GM18517 (cell line): ENCODE measurements around the gene ELN.

ENCODE experiments used
- ATAC-seq: cut with Tn5 transposase; IDR thresholded peaks from one replicate; pipeline ENCODE4 v1.9.1; 2021; ENCODE audit warnings: mild to moderate bottlenecking, moderate library complexity; ENCODE audit not compliant: unreplicated experiment

Gene ELN

DNA sequence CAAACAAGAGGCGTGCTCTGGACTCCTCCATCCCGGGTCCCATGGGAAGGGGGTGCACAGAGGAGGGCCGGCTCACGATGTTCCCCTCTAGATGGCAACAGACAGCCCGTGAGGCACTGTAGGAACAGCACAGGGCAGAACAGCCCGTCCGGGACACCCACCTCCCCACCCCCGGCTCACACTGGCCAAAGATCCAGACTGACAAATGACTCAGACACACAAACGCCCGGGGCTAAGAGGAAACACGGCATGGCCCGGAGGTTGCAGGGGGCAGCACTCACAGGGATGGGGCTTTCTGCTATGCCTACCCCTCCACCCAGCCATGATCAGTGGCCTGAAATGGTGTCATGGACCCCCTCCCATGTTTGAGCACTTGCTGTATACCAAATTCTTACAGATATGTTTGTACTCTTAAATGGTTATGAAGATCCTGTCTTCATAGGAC is 4.9 kb upstream of the ELN start:
- ATAC-seq, result no peak

DNA sequence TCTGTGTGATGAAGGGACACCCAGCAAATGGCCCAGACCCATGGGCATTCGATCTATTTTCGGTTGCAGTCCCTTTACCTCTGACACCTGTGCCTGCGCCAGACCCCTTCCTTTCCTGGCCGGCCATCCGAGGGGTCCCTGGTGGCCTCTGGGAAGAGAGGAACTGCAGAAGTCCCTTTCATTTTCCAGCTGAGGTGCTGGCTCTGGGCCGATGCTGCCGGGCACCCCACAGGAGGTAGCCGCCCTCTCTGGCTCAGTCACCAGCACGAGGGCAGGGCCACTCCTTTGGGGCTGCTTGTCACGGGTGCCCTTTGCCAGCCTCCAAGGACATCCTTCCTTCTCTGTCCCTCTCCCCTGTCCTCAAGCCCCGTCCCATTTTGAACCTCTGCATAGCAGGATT is 4.2 kb upstream of the ELN start:
- ATAC-seq, result no peak

GRCh38 chr7:74025146-74025545 is 2.8 kb upstream of the ELN start:
- no peak for ATAC-seq

GRCh38 chr7:74025730-74026129 is 2.2 kb upstream of the ELN start:
- ATAC-seq, result no peak

- no peak for ATAC-seq
Measured at GRCh38 chr7:74026406-74026902, 1.5 kb upstream of the ELN start.

DNA sequence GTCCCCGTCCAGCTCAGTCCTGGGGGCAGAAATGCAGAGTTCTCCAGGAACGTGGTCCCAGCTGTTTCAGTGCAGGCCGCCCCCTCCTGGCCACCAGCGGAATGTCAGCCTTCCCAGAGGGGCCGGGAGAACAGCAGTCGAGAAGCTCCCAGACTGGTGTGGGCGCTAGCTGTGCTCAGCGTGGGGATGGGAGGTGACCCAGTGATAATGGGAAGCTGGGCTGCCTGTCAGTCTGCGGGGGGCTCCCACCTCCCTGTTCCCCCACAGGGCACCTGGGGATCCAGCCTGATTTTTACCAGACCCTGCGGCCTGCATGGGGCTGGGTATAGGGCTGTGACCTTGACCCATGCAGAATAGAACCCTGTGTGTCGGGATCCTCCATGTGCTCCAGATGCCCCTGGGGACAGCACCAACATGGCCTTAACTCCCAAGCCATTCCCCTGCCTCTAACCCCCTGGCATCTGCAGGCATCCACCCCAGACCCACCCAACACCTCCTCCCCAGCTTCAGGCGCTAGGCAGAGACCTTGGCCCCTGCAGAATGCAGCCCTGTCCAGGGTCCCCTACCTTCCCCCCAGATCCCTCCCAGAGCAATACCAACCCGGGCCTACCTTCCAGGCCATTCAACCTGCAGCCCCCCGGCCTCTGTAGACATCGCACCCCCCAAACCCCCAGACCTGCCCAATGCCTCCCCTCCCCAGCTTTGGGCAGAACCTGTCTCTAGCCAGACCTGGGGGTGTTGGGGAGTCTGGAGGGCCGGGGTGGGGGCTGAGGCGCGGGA is 880 bp upstream of the ELN start:
- no peak for ATAC-seq

- ATAC-seq, result no peak
Measured at GRCh38 chr7:74028321-74028838, 407 bp downstream of the ELN start.

- no peak for ATAC-seq
Measured at GRCh38 chr7:74029089-74029785, 1.3 kb downstream of the ELN start.

GRCh38 chr7:74029991-74030415 is 2.0 kb downstream of the ELN start:
- ATAC-seq, result no peak

GRCh38 chr7:74030861-74031260 is 2.9 kb downstream of the ELN start:
- no peak for ATAC-seq

DNA sequence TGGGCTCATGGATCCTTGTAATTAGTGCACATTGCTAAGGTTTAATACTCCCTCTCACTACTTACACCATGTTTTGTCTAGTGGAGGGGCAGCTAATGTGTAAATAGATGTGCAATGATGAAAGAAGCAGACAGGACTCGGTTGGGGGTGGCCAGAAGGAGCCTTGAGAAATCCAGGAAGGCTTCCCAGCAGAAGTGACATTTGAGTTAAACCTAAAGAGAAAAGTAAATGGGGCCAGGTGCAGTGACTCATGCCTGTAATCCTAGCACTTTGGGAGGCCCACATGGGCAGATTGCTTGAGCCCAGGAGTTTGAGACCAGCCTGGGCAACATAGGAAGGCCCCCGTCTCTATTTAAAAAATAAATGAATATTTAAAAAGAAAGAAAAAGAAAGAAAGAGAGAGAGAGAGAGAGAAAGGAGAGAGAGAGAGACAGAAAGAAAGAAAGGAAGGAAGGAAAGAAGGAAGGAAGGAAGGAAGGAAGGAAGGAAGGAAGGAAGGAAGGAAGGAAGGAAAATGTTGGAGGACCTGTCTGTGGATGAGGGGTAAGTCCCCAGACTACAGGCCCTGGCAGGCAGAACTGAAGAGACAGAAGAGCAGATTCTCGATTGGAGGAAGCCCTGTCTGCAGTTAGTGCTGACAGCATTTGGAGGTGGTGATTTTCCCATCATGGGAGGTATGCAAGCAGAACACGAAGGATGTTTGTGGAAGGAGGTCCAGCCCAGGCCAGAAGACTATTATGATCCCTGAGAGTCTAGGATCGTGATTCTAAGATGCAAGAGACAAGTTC is 3.6 kb downstream of the ELN start:
- ATAC-seq, result no peak

DNA sequence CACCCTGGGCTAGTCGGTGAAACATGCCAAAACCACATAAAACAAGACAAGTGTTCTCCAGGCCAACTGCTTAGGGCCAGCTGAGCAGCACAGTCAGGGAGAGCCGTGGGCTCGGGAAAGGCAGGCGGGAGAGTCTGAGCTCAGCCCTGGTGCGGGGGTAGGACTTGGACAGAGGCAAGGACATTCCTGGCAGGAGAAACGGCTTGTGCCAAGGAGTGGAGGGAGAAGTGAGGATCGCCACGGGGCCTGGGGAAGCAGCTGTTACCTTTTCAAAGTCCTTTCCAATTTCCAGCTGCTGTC is 4.2 kb downstream of the ELN start:
- no peak for ATAC-seq

DNA sequence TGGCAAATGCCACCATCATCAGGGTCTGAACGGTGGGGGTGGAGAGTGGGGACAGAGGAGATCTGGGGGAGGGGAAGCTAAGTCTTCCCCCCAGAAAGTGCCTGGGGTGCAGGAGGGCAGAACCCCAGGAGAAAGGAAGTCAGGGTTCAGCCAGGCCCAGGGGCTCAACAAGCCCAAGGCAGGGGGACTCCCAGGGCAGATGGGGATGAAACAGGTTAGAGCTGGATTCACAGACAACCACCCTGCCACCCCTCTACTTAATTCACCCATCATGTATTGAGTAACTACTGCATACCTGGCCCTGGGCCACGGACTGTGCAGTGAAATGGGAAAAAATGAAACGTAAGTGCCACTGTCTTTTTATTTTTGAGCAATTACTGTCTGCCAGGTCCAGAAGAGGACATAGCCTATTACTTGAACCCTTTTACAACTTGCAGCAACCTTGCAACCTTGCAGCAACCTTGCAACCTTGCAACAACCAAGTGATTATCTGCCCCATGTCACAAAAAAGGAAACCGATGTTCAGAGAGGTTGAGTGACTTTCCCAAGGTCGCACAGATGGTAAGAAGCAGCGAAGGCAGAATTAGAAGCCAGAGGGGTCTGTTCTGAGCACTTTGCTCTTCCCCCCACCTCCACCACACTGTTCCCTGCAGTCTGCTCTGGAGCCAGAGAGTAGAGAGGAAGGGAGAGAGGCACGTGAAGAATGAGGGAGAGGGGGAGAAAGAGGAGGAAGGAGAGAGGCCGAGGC is 4.8 kb downstream of the ELN start:
- ATAC-seq, result no peak

DNA sequence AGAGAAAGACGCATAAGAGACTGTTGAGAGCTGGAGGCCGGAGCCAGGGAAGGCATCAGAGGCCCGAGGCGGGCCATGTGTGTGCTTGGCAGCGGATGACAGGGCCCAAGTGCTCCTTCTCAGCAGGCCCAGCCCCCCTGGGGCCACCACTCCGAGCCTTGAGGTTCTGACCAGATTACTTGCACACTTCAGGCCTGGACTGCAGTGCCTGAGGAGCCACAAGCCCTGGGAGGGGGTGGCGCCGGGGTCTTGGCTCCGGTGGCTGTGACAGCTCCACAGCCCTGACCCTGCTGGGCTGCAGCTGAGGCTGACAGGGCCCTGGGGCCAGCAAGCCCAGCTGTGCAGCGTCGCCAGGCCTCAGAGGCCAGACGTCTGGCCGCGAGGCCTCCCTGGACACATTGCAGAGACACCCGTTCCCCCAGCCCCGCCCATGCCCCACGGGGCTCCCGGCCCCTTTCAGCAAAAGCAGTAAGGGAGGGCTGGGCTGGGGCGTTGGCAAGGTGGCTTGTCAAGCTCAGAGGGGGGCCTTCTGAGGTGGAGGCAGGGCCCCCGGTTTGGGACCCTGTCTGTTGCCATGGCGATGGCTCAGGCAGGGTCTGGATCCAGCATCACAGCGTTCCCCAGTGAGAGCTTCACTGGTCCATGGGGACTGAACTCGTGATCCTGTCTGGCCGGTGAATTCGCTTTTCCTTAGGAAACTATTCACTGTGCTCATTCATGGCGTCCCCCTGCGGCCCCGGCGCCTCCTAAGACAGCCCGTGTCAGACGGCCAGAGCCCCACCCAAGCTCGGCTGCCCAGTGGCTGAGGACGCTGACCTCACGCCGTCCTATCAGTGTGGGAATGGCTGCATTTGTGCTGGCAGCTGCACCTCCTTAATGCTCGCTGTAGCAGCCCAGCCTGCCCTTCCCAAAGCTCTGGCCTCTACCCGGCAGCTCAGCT is 5.7 kb downstream of the ELN start:
- ATAC-seq, result no peak

GRCh38 chr7:74037609-74038008 is 9.6 kb downstream of the ELN start:
- no peak for ATAC-seq

DNA sequence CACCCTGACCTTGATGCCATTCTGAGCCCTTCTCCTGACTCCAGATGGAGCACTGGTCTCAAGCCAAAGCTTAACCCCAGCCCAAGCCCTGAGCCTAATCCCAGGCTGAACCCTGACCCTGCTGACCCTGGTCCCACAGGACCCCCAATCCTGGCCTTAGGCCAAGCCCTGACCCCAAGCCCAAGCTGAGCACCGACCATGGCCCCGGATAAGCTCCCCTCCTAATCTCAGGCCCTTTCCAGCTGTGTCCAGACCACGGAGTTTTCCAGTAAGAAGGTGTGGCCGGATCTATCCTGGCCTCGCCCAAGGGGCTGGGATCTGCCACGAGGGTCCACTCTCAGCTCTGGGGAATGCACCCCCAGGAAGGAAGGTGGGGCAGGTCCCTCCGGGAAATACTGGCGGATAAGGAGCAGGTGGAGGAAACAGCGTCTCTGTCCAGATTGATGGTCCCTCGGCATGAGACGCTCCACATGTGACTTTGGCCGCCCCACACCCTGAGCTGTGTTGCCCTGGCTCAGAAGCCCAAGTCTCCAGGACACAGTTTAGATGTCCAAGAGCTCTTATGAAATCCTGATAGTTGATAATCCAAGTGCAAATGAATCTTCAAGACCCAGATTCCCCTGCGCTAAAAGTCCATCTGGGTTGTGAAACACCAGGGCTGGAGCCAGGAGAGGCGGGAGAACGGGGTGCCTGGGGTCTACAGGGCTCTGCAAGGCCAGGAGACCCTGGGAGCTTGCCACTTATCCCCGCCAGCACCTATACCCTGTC is 10.4 kb downstream of the ELN start:
- no peak for ATAC-seq

DNA sequence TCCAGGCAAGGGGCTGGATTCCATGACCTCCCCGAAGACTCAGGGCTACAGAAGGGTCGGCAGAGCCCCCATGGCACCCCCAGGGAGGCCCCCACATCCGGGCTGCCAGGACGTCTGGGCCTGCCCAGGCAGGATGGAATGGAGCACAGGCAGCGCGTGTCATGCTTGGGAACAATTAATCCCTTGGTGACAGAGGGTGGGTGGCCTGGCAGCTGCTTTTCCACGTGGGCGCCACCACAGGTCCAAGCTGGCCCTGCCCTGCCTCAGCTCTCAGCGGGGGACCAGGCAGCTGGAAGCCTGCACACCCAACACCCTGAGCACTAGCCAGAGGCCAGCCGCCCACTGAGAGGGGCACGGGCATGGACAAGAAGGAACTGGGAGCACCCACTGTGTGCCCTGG is 11.4 kb downstream of the ELN start:
- no peak for ATAC-seq

- ATAC-seq, result no peak
Measured at GRCh38 chr7:74040101-74040790, 12.3 kb downstream of the ELN start.
